GM12872 (cell line): ENCODE data around the gene SH3GL1.

ENCODE experiments used
- TF ChIP-seq, protein P1 (sequence below): IDR thresholded peaks from 3 replicates; pipeline ENCODE4 v1.5.1; 2011; ENCODE audit warnings: low read depth, mild to moderate bottlenecking, low read length, moderate library complexity; ENCODE audit not compliant: insufficient read depth

Gene SH3GL1

DNA sequence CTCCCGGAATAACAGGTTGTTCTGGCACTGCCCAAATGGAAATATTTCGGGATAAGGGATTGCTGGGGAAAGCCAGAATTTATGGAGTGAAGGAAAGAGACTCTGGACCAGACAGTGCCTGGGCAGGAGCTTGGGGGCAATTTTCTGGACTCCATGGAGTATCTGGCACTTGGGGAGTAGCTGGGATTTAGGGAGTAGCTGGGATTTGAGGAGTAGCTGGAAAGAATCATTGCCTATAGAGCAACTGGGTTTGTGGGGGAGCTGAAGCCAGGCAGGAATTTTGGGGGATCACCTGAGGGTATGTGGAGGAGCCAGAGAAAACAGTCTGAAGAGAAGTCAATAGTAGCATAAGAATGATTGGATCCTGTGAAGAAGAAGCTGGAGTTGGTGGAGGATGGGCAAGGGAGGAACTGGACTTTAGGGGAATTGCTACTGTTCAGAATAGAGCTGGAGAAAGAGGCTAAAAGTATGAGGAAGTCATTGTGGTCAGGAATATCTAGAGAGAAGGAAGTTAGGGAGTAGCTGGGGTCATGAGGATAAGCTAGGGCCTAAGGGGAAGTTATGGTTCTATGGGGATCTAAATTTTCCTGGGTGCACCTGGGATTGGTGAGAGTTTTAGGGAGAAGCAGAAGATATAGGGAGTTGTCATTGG, 81.2 kb downstream of the SH3GL1 start:
- TF ChIP-seq, protein P1, sequence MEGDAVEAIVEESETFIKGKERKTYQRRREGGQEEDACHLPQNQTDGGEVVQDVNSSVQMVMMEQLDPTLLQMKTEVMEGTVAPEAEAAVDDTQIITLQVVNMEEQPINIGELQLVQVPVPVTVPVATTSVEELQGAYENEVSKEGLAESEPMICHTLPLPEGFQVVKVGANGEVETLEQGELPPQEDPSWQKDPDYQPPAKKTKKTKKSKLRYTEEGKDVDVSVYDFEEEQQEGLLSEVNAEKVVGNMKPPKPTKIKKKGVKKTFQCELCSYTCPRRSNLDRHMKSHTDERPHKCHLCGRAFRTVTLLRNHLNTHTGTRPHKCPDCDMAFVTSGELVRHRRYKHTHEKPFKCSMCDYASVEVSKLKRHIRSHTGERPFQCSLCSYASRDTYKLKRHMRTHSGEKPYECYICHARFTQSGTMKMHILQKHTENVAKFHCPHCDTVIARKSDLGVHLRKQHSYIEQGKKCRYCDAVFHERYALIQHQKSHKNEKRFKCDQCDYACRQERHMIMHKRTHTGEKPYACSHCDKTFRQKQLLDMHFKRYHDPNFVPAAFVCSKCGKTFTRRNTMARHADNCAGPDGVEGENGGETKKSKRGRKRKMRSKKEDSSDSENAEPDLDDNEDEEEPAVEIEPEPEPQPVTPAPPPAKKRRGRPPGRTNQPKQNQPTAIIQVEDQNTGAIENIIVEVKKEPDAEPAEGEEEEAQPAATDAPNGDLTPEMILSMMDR, result no peak

DNA sequence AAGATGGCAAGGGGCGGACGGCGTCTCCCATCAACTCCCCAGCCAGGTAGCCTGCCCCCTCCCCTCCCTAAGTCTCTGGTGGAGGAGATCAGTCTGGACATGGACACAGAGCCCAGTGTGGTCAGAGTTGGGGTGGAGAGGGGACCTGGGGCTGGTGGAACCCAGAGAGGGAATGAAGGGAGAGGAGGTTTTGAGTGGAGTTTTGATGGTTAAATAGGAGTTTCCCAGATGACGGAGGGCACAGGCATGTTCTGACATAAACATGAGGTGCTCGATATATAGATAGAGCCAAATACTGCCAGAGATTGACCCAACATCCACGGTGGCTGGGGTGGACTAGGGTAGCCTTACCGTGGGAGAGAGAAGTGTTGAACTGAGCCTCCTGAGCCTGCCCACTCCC, 81.9 kb downstream of the SH3GL1 start:
- TF ChIP-seq, protein P1, result no peak

DNA sequence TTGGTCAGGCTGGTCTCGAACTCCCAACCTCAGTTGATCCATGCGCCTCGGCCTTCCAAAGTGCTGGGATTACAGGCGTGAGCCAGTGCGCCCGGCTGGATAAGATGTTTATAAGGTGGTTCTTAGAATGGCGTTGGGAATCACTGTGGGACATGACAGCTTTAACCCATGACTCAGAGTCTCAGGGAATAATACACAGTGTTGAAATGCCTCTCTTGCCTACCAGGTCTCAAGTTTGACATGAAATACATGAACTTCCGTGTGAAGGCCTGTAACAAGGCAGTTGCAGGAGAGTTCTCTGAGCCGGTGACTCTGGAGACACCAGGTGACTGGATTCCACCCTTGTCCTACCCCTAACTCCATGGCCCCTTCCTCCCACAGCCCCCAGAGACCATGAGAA, 83.4 kb downstream of the SH3GL1 start:
- TF ChIP-seq, protein P1, result no peak

DNA sequence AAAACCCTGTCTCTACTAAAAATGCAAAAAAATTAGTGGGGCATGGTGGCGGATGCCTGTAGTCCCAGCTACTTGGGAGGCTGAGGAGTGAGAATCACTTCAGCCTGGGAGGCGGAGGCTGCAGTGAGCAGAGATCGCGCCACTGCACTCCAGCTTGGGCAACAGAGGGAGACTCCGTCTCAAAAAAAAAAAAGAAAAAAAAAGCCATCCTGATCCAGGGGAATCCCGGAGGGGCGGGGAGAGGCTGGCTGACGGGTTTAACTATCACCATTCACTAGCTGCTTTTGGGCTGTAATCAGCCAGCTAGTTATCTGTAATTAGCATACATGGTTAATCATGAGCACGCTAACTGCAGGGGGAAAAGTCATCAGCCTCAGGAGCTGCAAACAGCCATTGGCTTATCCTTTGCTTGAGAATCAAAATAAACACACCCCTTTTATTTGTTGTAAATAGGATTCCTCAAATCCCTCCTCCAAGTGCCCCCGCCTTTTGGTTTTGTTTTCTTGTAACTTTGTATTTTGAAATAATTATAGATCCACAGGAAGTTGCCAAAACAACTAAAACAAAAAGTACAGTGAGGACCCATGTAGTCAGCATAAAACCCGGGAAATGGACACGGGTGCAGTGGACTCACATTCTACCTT, 86.4 kb downstream of the SH3GL1 start:
- TF ChIP-seq, protein P1, result no peak
